ENCODE data around the gene SPTLC3. TPM values are rescaled to one million over a fixed set of nuclear protein-coding genes. Genes with fewer than 3 reads are reported as not detected.
A peak's percentile ranks its signal among the peaks of the same experiment; 100 is the strongest.

Gene SPTLC3
- total RNA-seq (ENCODE audit: low replicate concordance) = 10.6 and 34.2 TPM in 2 replicates
- long read RNA-seq, full-length matches to known transcripts = 56 of 120 reads
- long read RNA-seq, partial matches to known transcripts = 18 of 120 reads
- long read RNA-seq, other reads (novel, unspliced or antisense) = 46 of 120 reads

- H3K27me3 Mint-ChIP-seq = no peaks in the 10 kb centered on the region
- DNase-seq (ENCODE audit: extremely low spot score, unreplicated experiment) = no peak
- peaks cover under 1% of the 10 kb centered on the region for H3K9me3 Mint-ChIP-seq
- H3K4me1 Mint-ChIP-seq (ENCODE audit: unreplicated experiment) = peaks cover 23% of the 10 kb centered on the region
- H3K27ac Mint-ChIP-seq = peak within 1 kb of the TSS; percentile 97
- H3K4me3 Mint-ChIP-seq = peak within 1 kb of the TSS; percentile 87
- TF ChIP-seq CTCF (conservative IDR thresholded peaks at IDR 0.05) = no peak
- no peaks in the 10 kb centered on the region for H3K36me3 Mint-ChIP-seq
Measured at GRCh38 chr20:13008761-13009681, at the start of gene SPTLC3. SPTLC3 (plus strand) TSS chr20:13008972; CDS start chr20:13009268, 296 bp downstream.

- no peak for DNase-seq (ENCODE audit: extremely low spot score, unreplicated experiment)
- Mint-ChIP-seq H3K36me3 (no peaks in the 10 kb centered on the region), H3K4me3 (no peak overlapping the region), H3K27ac (no peak overlapping the region), H3K27me3 (no peaks in the 10 kb centered on the region), H3K9me3 (no peaks in the 10 kb centered on the region), H3K4me1 (ENCODE audit: unreplicated experiment) (peaks cover 12% of the 10 kb centered on the region)
- no peak for TF ChIP-seq CTCF (conservative IDR thresholded peaks at IDR 0.05)
Measured at GRCh38 chr20:12961725-12962124, 47.0 kb upstream of the SPTLC3 start.

GRCh38 chr20:12962895-12963294 is 45.9 kb upstream of the SPTLC3 start:
- no peaks in the 10 kb centered on the region for H3K36me3 Mint-ChIP-seq

GRCh38 chr20:12963416-12963815 is 45.4 kb upstream of the SPTLC3 start:
- TF ChIP-seq CTCF (conservative IDR thresholded peaks at IDR 0.05) = no peak
- Mint-ChIP-seq H3K9me3 (no peaks in the 10 kb centered on the region), H3K27ac (no peak overlapping the region), H3K4me1 (ENCODE audit: unreplicated experiment) (peaks cover 12% of the 10 kb centered on the region), H3K36me3 (no peaks in the 10 kb centered on the region), H3K4me3 (no peak overlapping the region), H3K27me3 (no peaks in the 10 kb centered on the region)
- DNase-seq (ENCODE audit: extremely low spot score, unreplicated experiment) = no peak

More at GRCh38 chr20:12962895-12963294, 45.9 kb upstream of the SPTLC3 start:
- no peak overlapping the region for H3K4me3 Mint-ChIP-seq
- H3K9me3 Mint-ChIP-seq = no peaks in the 10 kb centered on the region
- peaks cover 12% of the 10 kb centered on the region for H3K4me1 Mint-ChIP-seq (ENCODE audit: unreplicated experiment)
- TF ChIP-seq CTCF (conservative IDR thresholded peaks at IDR 0.05) = no peak
- peak overlapping the region; percentile 40 for H3K27ac Mint-ChIP-seq
- no peaks in the 10 kb centered on the region for H3K27me3 Mint-ChIP-seq
- DNase-seq (ENCODE audit: extremely low spot score, unreplicated experiment) = no peak

- Mint-ChIP-seq H3K27ac (no peak overlapping the region), H3K36me3 (no peaks in the 10 kb centered on the region), H3K4me1 (ENCODE audit: unreplicated experiment) (peaks cover 12% of the 10 kb centered on the region), H3K4me3 (no peak overlapping the region), H3K27me3 (no peaks in the 10 kb centered on the region), H3K9me3 (no peaks in the 10 kb centered on the region)
- DNase-seq (ENCODE audit: extremely low spot score, unreplicated experiment) = no peak
- no peak for TF ChIP-seq CTCF (conservative IDR thresholded peaks at IDR 0.05)
Measured at GRCh38 chr20:12965212-12965869, 43.4 kb upstream of the SPTLC3 start.
